ENCODE results near the gene INA.

- TF ChIP-seq CTCF (conservative IDR thresholded peaks at IDR 0.05; ENCODE audit: low read length) (no peak), EZH2phosphoT487 (IDR thresholded peaks at IDR 0.05; ENCODE audit: borderline replicate concordance) (no peak)
Measured at GRCh38 chr10:103277713-103278536, 987 bp downstream of the INA start.

Data from Loucy (cell line).